Astrocyte (in vitro differentiated cells and primary cell): ENCODE measurements around the gene UQCC3. TPM values are rescaled to one million over a fixed set of nuclear protein-coding genes. Genes with fewer than 3 reads are reported as not detected.

Experiments
- DNase-seq: peaks from one replicate; pipeline ENCODE4 v3.0.0-alpha.2; 2010; ENCODE audit warnings: low read depth
- FAIRE-seq: peaks from 2 replicates; lab custom pipeline; 2011; peaks lifted over from hg19 to GRCh38; lab: Jason Lieb, UNC
- H2AFZ ChIP-seq: 2 replicates; pipeline ENCODE4 v1.6.0; 2012; ENCODE audit warnings: low read depth, low read length, inconsistent platforms
- H3K27ac ChIP-seq: 2 replicates; pipeline ENCODE4 v1.5.1; 2011; ENCODE audit warnings: low read depth, low read length, inconsistent platforms
- H3K27me3 ChIP-seq: 2 replicates; pipeline ENCODE4 v1.6.0; 2011; ENCODE audit warnings: low read length, inconsistent platforms; ENCODE audit not compliant: insufficient read depth
- H3K36me3 ChIP-seq: 2 replicates; pipeline ENCODE4 v1.5.1; 2011; ENCODE audit warnings: low read length, inconsistent platforms; ENCODE audit not compliant: insufficient read depth
- H3K4me1 ChIP-seq: 2 replicates; pipeline ENCODE4 v1.5.1; 2011; ENCODE audit warnings: low read length, inconsistent platforms; ENCODE audit not compliant: insufficient read depth
- H3K4me2 ChIP-seq: 2 replicates; pipeline ENCODE4 v1.6.0; 2012; ENCODE audit warnings: low read length, inconsistent platforms
- H3K4me3 ChIP-seq: 2 replicates; pipeline ENCODE4 v1.5.1; 2011; ENCODE audit warnings: low read depth, mild to moderate bottlenecking, low read length, inconsistent platforms; ENCODE audit not compliant: insufficient read depth
- H3K79me2 ChIP-seq: 2 replicates; pipeline ENCODE4 v1.6.0; 2012; ENCODE audit warnings: mild to moderate bottlenecking, low read length, inconsistent platforms; ENCODE audit not compliant: insufficient read depth
- H3K9ac ChIP-seq: 2 replicates; pipeline ENCODE4 v1.6.0; 2012; ENCODE audit warnings: mild to moderate bottlenecking, low read length, inconsistent platforms
- H3K9me3 ChIP-seq: 2 replicates; pipeline ENCODE4 v1.5.1; 2012; ENCODE audit warnings: low read depth, mild to moderate bottlenecking, low read length, inconsistent platforms; ENCODE audit not compliant: insufficient read depth
- H4K20me1 ChIP-seq: 2 replicates; pipeline ENCODE4 v1.6.0; 2012; ENCODE audit warnings: low read length, inconsistent platforms; ENCODE audit not compliant: insufficient read depth
- H3K27ac Mint-ChIP-seq: one replicate; pipeline ENCODE4 v1.8.0; 2021; ENCODE audit warnings: mild to moderate bottlenecking, mixed read lengths; ENCODE audit not compliant: unreplicated experiment
- H3K27me3 Mint-ChIP-seq: one replicate; pipeline ENCODE4 v1.8.0; 2021; ENCODE audit warnings: low read depth, mixed read lengths; ENCODE audit not compliant: unreplicated experiment
- H3K36me3 Mint-ChIP-seq: one replicate; pipeline ENCODE4 v1.8.0; 2021; ENCODE audit warnings: low read depth, mixed read lengths; ENCODE audit not compliant: unreplicated experiment
- H3K4me1 Mint-ChIP-seq: one replicate; pipeline ENCODE4 v1.8.0; 2021; ENCODE audit warnings: low read depth, mixed read lengths; ENCODE audit not compliant: unreplicated experiment
- H3K4me3 Mint-ChIP-seq: one replicate; pipeline ENCODE4 v1.8.0; 2021; ENCODE audit warnings: mild to moderate bottlenecking, moderate library complexity, mixed read lengths; ENCODE audit not compliant: unreplicated experiment
- H3K9me3 Mint-ChIP-seq: one replicate; pipeline ENCODE4 v1.8.0; 2021; ENCODE audit warnings: mild to moderate bottlenecking, mixed read lengths; ENCODE audit not compliant: unreplicated experiment
- CTCF ChIP-seq: IDR thresholded peaks from 2 replicates; pipeline ENCODE4 v1.5.1; 2011; ENCODE audit warnings: low read depth, mild to moderate bottlenecking, inconsistent platforms, low read length, moderate library complexity; ENCODE audit not compliant: insufficient read depth
- EZH2 ChIP-seq: IDR thresholded peaks from 2 replicates; pipeline ENCODE4 v1.6.1; 2012; ENCODE audit warnings: mild to moderate bottlenecking, low read length, inconsistent platforms; ENCODE audit not compliant: insufficient read depth
- total RNA-seq: library from RNA; stranded (reverse); gene quantifications from 2 replicates; pipeline ENCODE4 v1.2.1, GENCODE V29; 2021

The UQCC3 gene
- total RNA-seq, 1 donor from 2014 or later: 8.7 TPM

DNA sequence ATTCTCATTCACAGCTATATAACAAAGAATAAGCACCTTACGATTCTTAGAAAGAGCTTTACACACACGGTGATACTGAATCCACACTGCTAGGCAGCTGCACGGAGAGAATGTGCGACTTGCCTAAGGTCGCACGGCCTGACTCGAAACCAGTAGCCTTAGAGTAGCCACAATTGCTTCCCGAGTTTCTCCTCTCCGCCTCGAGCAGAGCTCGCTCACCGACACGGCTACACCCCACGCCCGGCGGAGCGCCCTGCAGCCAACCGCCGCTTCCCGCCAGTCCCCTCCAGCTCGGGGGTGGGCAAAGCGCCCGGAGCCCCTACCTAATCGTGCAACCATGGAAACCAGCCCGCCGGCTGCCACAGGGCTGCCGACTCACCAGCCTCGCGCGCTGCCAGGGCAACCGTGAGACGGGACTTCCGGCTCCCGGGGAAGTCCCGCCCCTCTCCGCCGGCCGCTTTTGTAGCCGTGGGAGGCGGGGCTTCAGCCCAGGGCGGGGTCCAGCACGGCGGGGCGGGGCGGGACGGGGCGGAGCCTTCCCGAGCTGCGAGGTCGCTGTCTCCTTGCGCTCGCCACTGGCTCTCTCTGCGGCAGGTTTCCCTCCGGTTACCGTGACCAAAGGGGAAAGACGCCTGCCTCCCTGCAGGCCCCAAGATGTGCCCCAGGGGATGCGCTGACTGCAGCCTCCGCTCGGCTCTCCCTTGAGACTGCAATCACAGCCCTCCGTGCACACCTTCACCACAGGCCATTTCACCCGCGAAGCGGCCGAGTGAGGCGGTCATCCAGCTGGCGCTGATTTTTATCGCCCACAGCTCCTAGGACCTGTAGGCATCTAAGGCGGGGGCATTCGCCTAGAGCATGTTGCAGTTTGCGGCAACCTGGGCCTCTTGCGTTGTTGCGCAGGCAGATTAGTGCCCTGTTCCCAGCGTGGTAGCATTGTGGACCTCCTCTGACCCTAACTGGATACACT lies 34.7 kb downstream of the UQCC3 start:
- H3K4me1 Mint-ChIP-seq: peaks cover 28% of the 10 kb centered on the region
- no peaks in the 10 kb centered on the region for H3K9me3 ChIP-seq
- no peak for TF ChIP-seq EZH2
- TF ChIP-seq CTCF: no peak
- H3K4me1 ChIP-seq: peaks cover 34% of the 10 kb centered on the region
- no peaks in the 10 kb centered on the region for H3K27me3 Mint-ChIP-seq
- H3K36me3 ChIP-seq: peaks cover 14% of the 10 kb centered on the region
- no peaks in the 10 kb centered on the region for H3K27me3 ChIP-seq
- H3K27ac ChIP-seq: peak overlapping the region; percentile 70
- H3K27ac Mint-ChIP-seq: peak overlapping the region; percentile 93
- peaks cover 5% of the 10 kb centered on the region for H3K79me2 ChIP-seq
- H3K4me3 Mint-ChIP-seq: peak overlapping the region; percentile 87
- H4K20me1 ChIP-seq: no peaks in the 10 kb centered on the region
- H3K9ac ChIP-seq: peak overlapping the region; percentile 86
- peak overlapping the region; percentile 94 for H3K4me2 ChIP-seq
- H2AFZ ChIP-seq: peak overlapping the region; percentile 50
- H3K4me3 ChIP-seq: peak overlapping the region; percentile 77
- peak; percentile 85 for DNase-seq
- peaks cover 15% of the 10 kb centered on the region for H3K36me3 Mint-ChIP-seq
- no peak for FAIRE-seq
- no peaks in the 10 kb centered on the region for H3K9me3 Mint-ChIP-seq

DNA sequence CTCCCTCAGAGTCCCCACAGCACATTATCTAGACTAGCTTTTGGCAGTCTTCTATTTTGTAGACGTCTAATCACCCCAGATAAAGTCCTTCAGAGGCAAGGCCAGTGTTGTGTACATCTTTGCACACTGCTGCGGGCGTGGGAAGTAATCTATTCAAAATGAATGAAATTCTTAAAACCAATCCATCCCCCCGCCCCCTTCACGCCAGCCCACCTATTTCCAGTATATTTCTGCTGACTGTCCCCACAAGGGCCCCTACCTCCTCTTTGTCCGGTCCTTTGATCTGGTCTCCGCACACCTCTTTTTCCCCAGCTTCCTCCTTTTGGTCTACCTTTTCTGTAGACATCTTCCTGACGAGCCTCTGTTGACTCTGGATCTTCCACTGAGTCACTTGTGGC lies 35.4 kb downstream of the UQCC3 start:
- Histone ChIP-seq H4K20me1 (no peaks in the 10 kb centered on the region), H3K4me1 (peaks cover 34% of the 10 kb centered on the region), H3K4me3 (peak overlapping the region; percentile 59), H3K36me3 (peaks cover 17% of the 10 kb centered on the region), H3K27ac (peak overlapping the region; percentile 48), H3K79me2 (peaks cover 5% of the 10 kb centered on the region), H3K27me3 (no peaks in the 10 kb centered on the region), H3K9ac (peak overlapping the region; percentile 65), H3K4me2 (peak overlapping the region; percentile 94), H3K9me3 (no peaks in the 10 kb centered on the region), H2AFZ (no peak overlapping the region)
- H3K4me3 Mint-ChIP-seq: peak overlapping the region; percentile 85
- peaks cover 15% of the 10 kb centered on the region for H3K36me3 Mint-ChIP-seq
- TF ChIP-seq CTCF (no peak), EZH2 (no peak)
- FAIRE-seq (no peak), DNase-seq (no peak)
- peaks cover 28% of the 10 kb centered on the region for H3K4me1 Mint-ChIP-seq
- H3K27ac Mint-ChIP-seq: peak overlapping the region; percentile 93
- no peaks in the 10 kb centered on the region for H3K27me3 Mint-ChIP-seq
- no peaks in the 10 kb centered on the region for H3K9me3 Mint-ChIP-seq
